K562 (cell line): ENCODE measurements around the gene PTPRG.

Experiments
- CREB1 ChIP-seq, 2 experiments: sonication (generic) in 1 of 2; formaldehyde crosslinking in 1 of 2; IDR thresholded peaks; 2 replicates each; pipeline versions ENCODE4 v1.6.1 to v1.8.0; 2012 to 2022; ENCODE audit warnings: inconsistent platforms in 1 of 2, mild to moderate bottlenecking in 1 of 2, missing genetic modification reagents in 1 of 2, moderate library complexity in 1 of 2
- ELF4 ChIP-seq: fragments of 450-650 bp; formaldehyde crosslinking; IDR thresholded peaks from 2 replicates; pipeline ENCODE4 v1.4.0; 2022; ENCODE audit warnings: missing genetic modification characterization
- ETV6 ChIP-seq, 3 experiments: fragments of 150-350 bp in 1 of 3; sonication (generic) in 1 of 3; formaldehyde crosslinking in 1 of 3; IDR thresholded peaks; 2 replicates each; pipeline versions ENCODE4 v1.6.1 to v1.8.0; 2014 to 2022; ENCODE audit warnings: borderline replicate concordance in 2 of 3, low read depth in 2 of 3, antibody characterized with exemption in 1 of 3, low read length in 1 of 3, mild to moderate bottlenecking in 1 of 3, missing genetic modification reagents in 1 of 3
- NR3C1 ChIP-seq: sonication (generic); formaldehyde crosslinking; IDR thresholded peaks from 2 replicates; pipeline ENCODE4 v1.8.1; 2022; ENCODE audit warnings: missing genetic modification reagents
- RBBP5 ChIP-seq: fragments of 200-600 bp; sonication (generic); IDR thresholded peaks from 2 replicates; pipeline ENCODE4 v1.6.1; 2012; ENCODE audit warnings: borderline replicate concordance, mild to moderate bottlenecking, low read length, control low read depth, inconsistent platforms; ENCODE audit not compliant: insufficient read depth, poor library complexity, severe bottlenecking
- USF2 ChIP-seq: sonication (generic); formaldehyde crosslinking; IDR thresholded peaks from 2 replicates; pipeline ENCODE4 v1.5.0; 2020; ENCODE audit warnings: missing genetic modification reagents
- ZBTB34 ChIP-seq: fragments of 250-450 bp; sonication (Bioruptor Pico); IDR thresholded peaks from 2 replicates; pipeline ENCODE4 v1.8.0; 2021; ENCODE audit warnings: mild to moderate bottlenecking, moderate library complexity
- ZFX ChIP-seq: sonication (generic); formaldehyde crosslinking; IDR thresholded peaks from 2 replicates; pipeline ENCODE4 v1.8.0; 2022; ENCODE audit warnings: mild to moderate bottlenecking, missing genetic modification reagents, moderate library complexity
- ZKSCAN1 ChIP-seq: fragments of 150-350 bp; IDR thresholded peaks from 2 replicates; pipeline ENCODE4 v1.6.1; 2016; ENCODE audit warnings: low read depth, low read length
- ZSCAN29 ChIP-seq: fragments of 450-650 bp; IDR thresholded peaks from 2 replicates; pipeline ENCODE4 v1.6.1; 2017

- TF ChIP-seq CREB1 (IDR thresholded peaks at IDR 0.05): no peak
- TF ChIP-seq CREB1 (CRISPR knock-in tag; IDR thresholded peaks at IDR 0.05): no peak
- TF ChIP-seq ZFX (CRISPR knock-in tag): no peak
- TF ChIP-seq RBBP5: no peak
- no peak for TF ChIP-seq ELF4
- TF ChIP-seq ZBTB34: no peak
- no peak for TF ChIP-seq ZKSCAN1
- no peak for TF ChIP-seq NR3C1
- TF ChIP-seq ETV6 (IDR thresholded peaks at IDR 0.05; ENCODE audit: borderline replicate concordance in 1 of 2, low read depth in 2 of 2, low read length in 1 of 2): no peak
- no peak for TF ChIP-seq ETV6 (CRISPR knock-in tag; IDR thresholded peaks at IDR 0.05; ENCODE audit: borderline replicate concordance)
- no peak for TF ChIP-seq USF2 (CRISPR knock-in tag)
- TF ChIP-seq ZSCAN29: no peak
These were observed 385.4 kb downstream of the PTPRG start for GRCh38 chr3:61946570-61947324.
